ENCODE measurements around the gene NKD1. TPM values are rescaled to one million over a fixed set of nuclear protein-coding genes. Genes with fewer than 3 reads are reported as not detected.

The NKD1 gene
- total and polyA plus RNA-seq, 2 of the 8 experiments (the other 6 are each of a cell fraction or from before 2014, with no cell fraction given) = 0.70 to 4.5 TPM

- Histone ChIP-seq H3K27me3 (replicated peaks in 1 of 4; ENCODE audit: control insufficient read depth in 3 of 4, extremely low read depth in 1 of 4, insufficient read depth in 3 of 4, low read length in 3 of 4) (peaks cover 0 to 26% (median 23%) of the 10 kb centered on the region in 4 experiments; a peak in 6 of 7 replicates), H3K4ac (replicated peaks; ENCODE audit: insufficient read length, low read depth, low read length) (no peak overlapping the region), H4K91ac (replicated peaks; ENCODE audit: insufficient read length, low read length) (peak overlapping the region; percentile 61), H4K20me1 (replicated peaks in 1 of 2; ENCODE audit: control insufficient read depth in 1 of 2, insufficient read depth in 2 of 2, low read length in 2 of 2) (peaks cover 0 to 7% of the 10 kb centered on the region in 2 experiments), H3K23me2 (ENCODE audit: low read depth, low read length) (peaks cover 15% of the 10 kb centered on the region), H2AK5ac (ENCODE audit: low read depth, low read length) (peak overlapping the region; percentile 55; the same call in 1 of the 2 replicates), H2BK12ac (ENCODE audit: low read depth, low read length) (peak overlapping the region; percentile 89), H3K4me3 (ENCODE audit: extremely low read depth in 1 of 4, insufficient read depth in 2 of 4, low read depth in 3 of 4, low read length in 4 of 4) (peak overlapping the region in 1 of 4 experiments; percentile 55; a peak in 1 of 8 replicates), H3K36me3 (ENCODE audit: control insufficient read depth in 2 of 4, insufficient read depth in 4 of 4, low read length in 3 of 4) (no peaks in the 10 kb centered on the region), H3K9ac (replicated peaks in 1 of 4; ENCODE audit: extremely low read depth in 1 of 4, low read depth in 3 of 4, low read length in 3 of 4) (no peak overlapping the region; a peak in 1 of 7 replicates), H4K8ac (ENCODE audit: extremely low read depth, insufficient read depth, low read length) (no peak overlapping the region), H2BK120ac (replicated peaks; ENCODE audit: low read depth, low read length) (no peak overlapping the region), H2BK15ac (ENCODE audit: low read length) (peak overlapping the region; percentile 93; the same call in 1 of the 2 replicates), H4K5ac (ENCODE audit: insufficient read length, low read depth, low read length) (no peak overlapping the region), H3K23ac (ENCODE audit: insufficient read length) (no peak overlapping the region), H3K79me2 (ENCODE audit: control insufficient read depth in 1 of 2, insufficient read depth in 2 of 2, low read length in 2 of 2) (no peaks in the 10 kb centered on the region), H3K4me2 (ENCODE audit: insufficient read depth in 1 of 2, low read depth in 2 of 2, low read length in 2 of 2) (peak overlapping the region in 1 of 2 experiments; percentile 89; a peak in 2 of 4 replicates), H3K18ac (ENCODE audit: extremely low read depth, low read length) (no peak overlapping the region), H3K14ac (ENCODE audit: insufficient read length) (no peak overlapping the region), H2BK20ac (ENCODE audit: low read length) (no peak overlapping the region), H3K79me1 (ENCODE audit: low read depth, low read length) (no peaks in the 10 kb centered on the region), H2AFZ (ENCODE audit: low read length) (peak overlapping the region; percentile 95), H3K27ac (ENCODE audit: low read depth, low read length) (no peak overlapping the region), H3K9me3 (ENCODE audit: insufficient read depth in 2 of 2, low read depth in 1 of 2, low read length in 1 of 2) (no peaks in the 10 kb centered on the region), H2BK5ac (ENCODE audit: low read depth, low read length) (no peak overlapping the region; the same call in 1 of the 2 replicates), H3K56ac (replicated peaks; ENCODE audit: insufficient read length, low read depth, low read length) (peak overlapping the region; percentile 97), H3K4me1 (replicated peaks in 1 of 4; ENCODE audit: control insufficient read depth in 3 of 4, insufficient read depth in 4 of 4, low read length in 3 of 4) (peaks cover 0 to 6% (median 1%) of the 10 kb centered on the region in 4 experiments; a peak in 3 of 7 replicates)
- FAIRE-seq (no peak), DNase-seq (ENCODE audit: low read depth in 1 of 2, low spot score in 2 of 2) (no peak)
- ChIA-PET POLR2A (ENCODE audit: partially characterized antibody) (no interaction called here), CTCF (ENCODE audit: partially characterized antibody) (no interaction called here)
- 92 to 100% methylated on average over 1 to 3 of the region's 4 CpGs for WGBS, 2 experiments (ENCODE audit: extremely low coverage in 1 of 2, insufficient coverage in 1 of 2, insufficient read length in 1 of 2, insufficient replicate concordance in 2 of 2, low coverage in 1 of 2, low lambda C conversion rate in 2 of 2, missing lambda C conversion rate in 1 of 2)
- TF ChIP-seq JUND (IDR thresholded peaks at IDR 0.05; ENCODE audit: low read length) = no peak
- TF ChIP-seq RAD21 (IDR thresholded peaks at IDR 0.05 in 1 of 2, conservative IDR thresholded peaks at IDR 0.05 in 1 of 2; ENCODE audit: low read depth in 2 of 2, low read length in 2 of 2) = no peak
- TF ChIP-seq POU5F1 (IDR thresholded peaks at IDR 0.05; ENCODE audit: low read depth, low read length) = no peak
- no peak for TF ChIP-seq E2F6 (IDR thresholded peaks at IDR 0.05)
- TF ChIP-seq RFX5 (IDR thresholded peaks at IDR 0.05; ENCODE audit: borderline replicate concordance, low read depth, low read length) = no peak
- no peak for TF ChIP-seq NRF1 (IDR thresholded peaks at IDR 0.05; ENCODE audit: low read depth, low read length)
These were observed 144.4 kb downstream of the NKD1 start for GRCh38 chr16:50692644-50692998.

All from H1 (cell line).